Activated CD4-positive, alpha-beta T cell treated with anti-CD3 and anti-CD28 coated beads, Interleukin-10, Interleukin-2, amounts not matched to agents 100 ng/mL and 50 ng/mL, durations not matched to agents 16 hours and 8 hours (primary cell): ENCODE data around the gene TRPM3.
A peak's percentile ranks its signal among the peaks of the same experiment; 100 is the strongest.

Source experiments
- DNase-seq: peaks from one replicate; pipeline ENCODE4 v3.0.0-alpha.2; 2020

Gene TRPM3

DNA sequence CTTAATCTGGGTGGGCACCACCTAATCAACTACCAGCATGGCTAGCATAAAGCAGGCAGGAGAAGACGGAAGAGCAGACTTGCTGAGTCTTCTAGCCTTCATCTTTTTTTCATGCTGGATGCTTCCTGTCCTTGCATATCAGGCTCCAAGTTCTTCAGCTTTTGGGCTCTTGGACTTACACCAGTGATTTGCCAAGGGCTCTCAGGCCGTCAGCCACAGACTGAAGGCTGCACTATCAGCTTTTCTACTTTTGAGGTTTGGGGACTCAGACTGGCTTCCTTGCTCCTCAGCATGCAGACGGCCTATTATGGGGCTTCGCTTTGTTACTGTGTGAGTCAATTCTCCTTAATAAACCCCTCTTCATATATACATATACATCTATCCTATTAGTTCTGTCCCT lies 180.2 kb downstream of the TRPM3 start:
- DNase-seq = no peak

DNA sequence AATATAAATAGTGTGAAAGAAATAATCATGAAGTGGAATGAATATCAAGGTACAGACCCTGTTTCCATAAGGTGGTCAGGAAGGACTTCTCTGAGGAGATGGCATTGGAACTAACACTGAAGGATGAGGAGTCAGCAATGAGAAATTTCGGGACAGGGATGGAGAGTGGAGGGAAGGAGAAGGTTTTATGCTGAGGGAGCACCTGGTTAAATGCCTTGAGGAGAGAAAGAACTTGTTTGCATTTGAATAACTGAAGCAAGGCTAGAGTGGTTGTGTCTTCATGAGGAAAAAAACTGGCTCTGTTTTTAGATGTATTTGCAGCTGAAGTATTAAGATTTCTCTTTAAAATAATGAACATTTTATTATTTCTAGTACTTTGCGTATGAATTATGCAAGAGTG lies 180.8 kb downstream of the TRPM3 start:
- no peak for DNase-seq

DNA sequence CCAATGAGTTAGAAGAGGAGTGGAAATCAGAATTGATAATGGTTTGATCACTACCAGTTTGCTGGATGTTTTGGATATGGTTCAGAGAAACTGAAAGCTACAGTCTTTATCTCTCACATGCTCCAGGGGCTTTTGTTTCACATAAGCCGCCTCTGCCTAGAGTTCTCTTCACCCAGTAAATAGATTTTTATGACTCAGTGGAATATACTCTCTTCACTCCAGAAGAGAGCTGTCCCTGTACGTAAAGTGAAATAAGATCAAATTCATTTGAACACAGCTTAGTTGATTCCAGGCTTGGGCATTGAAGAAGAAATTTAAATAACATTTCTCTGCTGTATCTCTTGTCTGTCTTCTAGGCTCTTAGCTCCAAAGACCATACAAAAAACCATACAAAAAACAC lies 184.9 kb downstream of the TRPM3 start:
- no peak for DNase-seq

DNA sequence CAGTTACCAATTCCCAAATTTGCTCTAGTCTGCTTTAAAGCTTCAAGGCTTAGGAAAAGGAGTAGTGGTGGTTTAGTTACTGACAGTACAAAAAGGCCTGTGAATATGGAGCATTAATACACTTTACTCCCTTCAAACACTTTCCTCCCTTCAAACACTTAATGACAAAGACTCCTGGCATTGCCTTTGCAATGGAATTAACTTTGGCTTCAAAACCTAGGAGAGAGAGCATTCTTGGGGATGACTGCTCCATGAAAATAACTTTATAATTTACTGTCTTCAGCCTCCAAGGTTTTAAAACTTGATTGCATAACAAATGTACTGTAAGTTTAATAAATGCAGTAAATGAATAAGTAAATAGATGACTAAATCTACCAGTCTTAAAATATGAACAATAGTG lies 185.6 kb downstream of the TRPM3 start:
- DNase-seq = no peak

DNA sequence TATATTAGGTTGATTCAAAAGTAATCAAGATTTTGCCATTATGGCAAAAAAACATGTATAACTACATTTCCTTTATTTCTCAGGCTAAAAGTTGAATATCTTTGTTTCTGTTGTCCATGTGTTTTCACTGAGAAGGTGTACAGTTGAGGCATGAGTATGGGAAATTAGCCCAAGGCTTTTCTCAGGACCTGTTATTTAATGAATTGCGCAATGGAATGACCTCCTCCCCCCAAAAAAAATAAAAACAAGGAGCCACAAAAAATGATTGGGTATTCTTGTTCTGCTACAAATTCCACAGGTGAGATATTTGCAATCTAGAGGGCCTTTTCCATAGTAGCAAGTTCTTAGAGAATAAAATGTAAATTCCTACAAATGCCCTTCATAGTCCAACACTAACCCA lies 186.8 kb downstream of the TRPM3 start:
- DNase-seq = no peak

DNA sequence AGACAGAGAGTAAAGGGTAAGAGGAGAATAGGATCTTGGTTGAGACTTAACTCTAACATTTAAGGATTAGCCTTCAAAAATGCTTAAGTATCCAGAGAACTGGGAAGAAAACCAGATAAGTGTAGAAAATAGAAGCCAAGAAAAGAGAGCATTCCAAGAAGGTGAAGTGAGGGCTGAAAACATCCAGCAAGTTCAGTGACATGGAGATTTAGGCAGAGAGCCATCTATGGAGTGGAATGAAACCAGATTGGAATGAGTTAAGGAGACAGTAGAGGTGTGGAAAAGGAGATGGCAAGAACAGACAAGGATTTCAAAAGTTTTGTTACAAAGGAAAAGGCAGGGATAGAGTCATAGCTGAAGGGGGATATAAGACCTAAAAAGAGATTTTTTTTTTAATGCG lies 188.1 kb downstream of the TRPM3 start:
- no peak for DNase-seq

DNA sequence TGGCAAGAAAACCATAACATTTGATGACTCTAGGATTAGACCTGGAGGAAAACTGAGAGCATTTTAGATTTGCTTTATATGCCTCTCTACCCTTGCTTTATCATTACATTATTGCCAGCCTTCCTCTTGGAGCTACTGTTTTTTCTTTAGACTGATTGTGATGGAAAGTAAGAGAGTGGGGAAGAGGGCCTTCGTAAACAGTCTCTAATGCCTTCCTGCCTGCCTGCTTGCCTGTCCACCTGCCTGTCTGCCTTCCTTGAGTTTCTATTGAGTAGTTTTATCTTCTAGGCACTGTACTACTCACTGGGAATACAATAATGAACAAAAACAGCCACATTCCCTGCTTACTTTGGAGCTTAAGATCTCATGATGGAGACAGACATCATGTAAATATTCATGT lies 189.3 kb downstream of the TRPM3 start:
- DNase-seq = no peak

DNA sequence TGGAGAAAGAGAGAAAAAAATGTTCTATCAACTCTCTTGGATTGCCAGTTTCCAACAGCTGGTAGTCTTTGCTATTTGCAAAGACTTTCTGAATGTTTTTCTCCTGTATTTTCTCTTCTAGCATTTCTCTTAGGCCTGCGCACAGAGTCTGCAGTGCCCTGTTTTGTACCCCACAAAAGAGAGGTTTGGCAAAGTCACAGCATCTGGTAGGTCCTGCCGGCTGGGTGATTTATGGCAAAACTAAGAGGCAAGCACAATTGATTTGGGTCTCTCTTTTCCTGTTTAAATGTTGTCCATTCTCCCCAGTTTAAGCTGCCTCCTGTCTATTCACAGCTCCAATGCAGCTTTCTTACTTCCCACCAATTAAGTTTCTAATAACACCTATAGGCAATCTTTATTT lies 193.9 kb downstream of the TRPM3 start:
- no peak for DNase-seq

DNA sequence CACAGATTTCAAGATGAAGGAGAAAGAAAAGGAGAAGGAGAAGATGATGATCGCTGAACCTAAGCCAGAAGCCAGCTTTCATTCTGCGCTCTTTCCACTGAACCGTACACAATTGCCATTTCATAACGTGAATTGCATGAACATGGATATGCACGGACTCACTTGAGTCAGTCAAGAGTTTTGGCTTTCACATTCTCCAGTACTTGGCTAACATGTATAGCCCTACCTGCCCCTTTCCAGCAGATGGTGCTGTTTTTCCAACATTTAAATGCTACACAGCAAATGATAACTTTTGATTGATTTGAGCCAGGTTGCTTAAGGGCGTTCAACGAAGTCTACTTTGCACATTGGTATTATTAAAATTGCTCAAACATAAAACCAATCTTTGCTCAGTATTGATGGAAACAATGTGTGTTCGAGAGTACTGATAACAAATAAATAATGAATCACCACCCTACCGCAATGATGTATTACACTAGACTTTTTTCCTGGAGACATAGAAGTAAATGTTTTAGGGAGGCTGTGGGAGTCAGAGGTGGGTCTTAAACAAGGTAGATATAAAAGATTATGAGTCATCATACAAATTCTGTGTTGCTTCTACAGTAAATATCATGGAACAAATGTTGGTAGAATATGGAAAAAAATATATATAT lies 196.4 kb downstream of the TRPM3 start:
- DNase-seq = peak; percentile 49

DNA sequence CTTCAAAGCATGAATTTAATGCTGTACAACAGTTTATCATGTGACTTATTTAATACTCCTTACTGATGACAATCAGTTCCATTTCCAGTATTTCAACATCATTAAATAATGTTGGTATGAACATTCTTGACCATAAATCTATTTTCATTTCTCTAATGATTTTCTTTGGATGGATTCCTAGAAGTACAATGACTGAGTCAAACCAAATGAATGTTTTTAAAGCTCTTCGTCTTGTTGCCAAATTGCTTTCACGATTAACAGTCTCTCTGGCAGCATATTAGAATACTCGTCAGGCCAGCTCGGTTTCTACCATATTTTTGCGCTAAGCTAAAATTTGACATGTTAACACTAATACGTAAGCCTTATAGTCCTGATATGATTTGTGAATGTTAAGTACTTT lies 197.0 kb downstream of the TRPM3 start:
- DNase-seq = no peak

DNA sequence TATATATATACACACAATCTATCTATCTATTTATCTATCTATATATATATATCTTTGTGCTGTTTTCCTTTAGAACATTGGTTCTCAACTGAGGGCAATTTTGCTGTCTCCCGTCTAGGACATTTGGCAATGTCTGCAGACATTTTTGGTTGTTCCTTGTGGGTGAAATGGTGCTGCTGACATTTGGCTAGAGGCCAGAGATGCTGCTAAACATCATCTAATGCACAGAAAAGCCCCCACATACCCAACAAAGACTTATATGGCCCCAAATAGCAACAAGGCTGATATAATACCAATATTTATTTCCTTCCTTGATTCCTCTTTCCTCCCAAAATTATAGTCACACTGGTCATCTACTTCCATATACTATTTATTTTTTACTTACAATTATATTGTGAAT lies 197.5 kb downstream of the TRPM3 start:
- DNase-seq = no peak

DNA sequence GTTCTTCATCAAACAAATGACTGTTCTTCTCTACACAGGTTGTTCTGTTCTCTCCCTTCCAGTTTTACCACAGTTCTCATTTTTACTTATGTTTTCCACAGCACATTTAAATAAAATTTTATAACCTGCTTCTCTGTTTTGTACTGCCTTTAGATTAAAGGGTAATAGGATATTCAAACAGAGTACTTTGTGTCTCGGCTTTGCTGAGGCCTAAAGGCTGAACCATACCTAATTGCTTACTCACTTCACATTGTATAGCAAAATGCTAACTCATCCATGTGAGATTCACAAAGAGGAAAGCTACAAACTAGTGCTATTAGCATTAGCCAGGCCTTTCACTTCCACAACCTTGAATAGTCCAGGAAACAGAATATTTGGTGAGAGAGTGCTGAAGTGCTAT lies 200.3 kb downstream of the TRPM3 start:
- no peak for DNase-seq

DNA sequence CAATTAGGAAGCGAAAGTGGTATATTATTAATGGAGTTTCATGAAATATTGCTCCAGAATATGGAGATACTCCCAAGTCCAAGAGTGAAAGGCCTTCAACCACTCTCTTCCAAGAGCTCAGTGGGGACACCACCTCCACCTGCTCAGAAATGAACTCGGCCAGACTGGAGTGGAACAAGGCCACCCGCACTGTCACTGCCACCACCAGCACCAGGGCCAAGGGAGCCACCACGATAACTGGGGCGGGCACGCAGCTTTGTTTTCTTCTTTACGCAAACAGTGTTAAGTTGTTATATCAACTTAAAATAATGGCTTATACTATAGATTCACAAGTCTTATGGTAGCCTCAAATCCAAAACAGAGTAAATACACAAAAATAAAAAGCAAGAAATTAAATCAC lies 204.1 kb downstream of the TRPM3 start:
- no peak for DNase-seq

DNA sequence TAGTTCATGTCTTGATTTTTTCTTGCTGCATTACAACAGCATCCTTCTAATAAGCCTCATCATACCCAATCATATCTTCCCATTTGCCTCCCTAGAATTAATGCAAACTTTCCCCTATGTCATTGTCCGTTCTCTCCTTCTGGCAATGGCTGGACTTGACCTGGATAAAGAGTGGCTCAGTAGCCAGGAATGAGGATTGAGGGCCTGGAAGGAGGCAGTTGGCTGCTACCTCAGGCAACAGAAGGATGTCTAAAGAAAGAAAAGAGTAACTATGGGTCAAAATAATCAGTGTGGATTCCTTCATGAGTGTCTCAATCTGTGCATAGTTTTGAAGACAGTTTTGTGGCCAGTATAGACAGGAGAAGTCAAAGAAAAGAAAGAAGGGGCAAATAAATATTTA lies 209.6 kb downstream of the TRPM3 start:
- no peak for DNase-seq

DNA sequence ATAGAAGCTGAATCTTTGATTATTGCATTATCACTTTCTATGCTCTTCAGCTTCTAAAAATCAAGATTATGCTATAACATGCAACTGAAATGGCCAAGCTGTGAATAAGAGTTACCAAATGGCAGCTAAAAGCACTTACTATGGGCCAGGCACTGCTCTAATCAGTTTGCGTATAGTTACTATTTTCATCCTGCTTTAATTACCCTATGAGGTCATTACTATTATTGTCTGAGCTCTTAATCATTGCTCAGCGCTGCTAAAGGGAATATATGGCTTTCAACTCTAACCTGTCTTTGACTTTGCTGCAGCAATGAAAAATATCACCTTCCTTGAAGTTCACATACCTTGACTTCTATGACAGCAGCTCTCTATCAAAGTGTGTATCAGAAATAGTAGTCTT lies 210.8 kb downstream of the TRPM3 start:
- DNase-seq = no peak

DNA sequence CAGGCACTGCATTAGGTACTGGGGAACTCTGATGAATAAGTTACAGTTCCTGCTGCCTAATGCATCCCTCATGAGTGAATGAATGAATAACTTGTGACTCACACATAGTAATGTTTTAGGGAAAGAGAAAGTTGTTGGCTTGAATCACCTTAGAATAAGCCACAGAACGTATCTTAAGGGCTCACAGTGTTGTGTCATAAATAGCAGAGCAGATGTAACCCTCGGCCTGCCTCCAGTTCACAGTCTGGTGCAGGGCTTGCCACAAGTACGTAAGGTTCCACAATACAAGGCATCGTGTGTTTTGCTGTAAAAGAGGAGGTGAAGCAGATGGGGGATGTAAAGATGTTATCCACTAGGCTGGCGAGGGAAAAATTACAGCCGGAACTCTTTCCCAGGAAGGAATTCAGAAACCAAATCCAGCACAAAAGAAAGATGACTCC lies 218.7 kb downstream of the TRPM3 start:
- no peak for DNase-seq

DNA sequence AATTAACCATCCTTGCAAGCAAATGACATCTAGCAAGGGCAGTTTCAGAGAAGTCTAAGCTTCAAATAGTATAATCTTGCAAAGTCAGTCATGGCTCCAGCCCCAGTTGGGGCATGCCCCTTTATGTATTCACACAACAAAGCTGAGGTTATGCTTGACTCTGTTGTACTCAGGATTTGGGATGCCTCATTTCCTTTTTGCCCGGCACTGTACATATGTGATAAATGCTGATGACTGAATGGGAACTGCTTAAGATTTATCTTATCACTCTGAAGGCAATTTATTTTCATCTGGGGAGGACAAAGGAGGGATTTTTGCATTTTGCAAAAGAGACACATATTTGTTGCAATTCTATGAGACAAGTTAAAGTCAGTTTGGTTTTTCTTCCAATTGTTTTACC lies 219.2 kb downstream of the TRPM3 start:
- DNase-seq = no peak

DNA sequence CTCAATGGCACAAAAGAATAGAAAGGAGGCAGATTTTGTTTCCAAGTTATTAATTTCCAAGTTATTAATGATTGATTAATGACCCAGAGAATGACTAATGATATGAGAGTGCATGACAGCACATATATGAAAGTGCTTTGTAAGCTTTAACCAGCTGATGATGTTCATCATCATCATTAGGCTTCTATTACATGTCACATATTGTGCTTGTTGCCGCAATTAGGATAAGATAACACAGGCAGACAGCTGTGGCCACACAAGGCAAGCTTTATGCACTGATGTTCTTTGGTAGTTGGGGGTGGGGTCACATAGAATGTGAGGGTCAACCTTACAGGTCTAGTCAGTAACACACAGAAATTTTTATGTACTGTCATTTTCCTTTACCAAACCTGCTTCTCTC lies 219.7 kb downstream of the TRPM3 start:
- DNase-seq = no peak

DNA sequence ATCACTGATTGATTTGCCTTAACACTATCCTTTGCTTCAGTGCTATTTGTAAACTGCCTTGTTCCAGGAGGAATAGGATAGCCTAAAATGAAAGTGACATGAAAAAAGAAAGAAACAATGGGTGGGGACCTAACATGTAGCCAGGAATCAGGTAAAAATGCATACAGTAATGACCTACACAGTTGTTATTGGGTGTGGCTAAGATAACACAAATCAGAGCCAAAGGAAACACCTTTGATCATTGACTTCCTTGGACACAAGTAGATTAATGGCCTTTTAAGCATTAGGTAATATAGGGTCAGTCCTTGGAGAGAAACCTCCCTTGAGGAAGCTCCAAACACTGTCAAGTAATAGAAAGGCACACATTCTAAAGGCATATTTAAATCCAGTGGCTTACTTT lies 220.4 kb downstream of the TRPM3 start:
- DNase-seq = no peak

DNA sequence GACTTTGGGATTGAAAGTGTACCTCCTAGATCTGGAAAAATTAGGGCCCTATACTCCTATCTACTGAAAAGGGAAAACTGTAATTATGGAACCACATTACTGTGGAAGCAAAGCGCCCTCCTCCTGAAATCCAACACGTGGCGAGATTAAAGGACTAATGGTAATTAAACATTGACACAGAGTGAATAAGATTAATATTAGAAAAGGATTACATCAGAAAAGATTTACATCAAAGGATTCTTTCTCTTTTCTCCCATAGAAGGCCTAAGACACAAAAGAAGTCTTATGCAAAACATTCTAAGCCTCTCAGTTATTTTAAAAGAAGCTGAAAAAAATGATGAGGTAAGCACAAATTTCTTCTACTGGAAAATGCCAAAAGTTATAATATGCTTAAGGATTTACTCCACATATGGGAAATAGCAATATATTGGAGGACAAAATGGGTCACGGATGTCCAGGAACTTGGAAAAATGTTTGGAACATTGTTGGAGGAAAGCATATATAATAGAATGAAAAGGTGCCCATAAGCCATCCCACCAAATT lies 227.8 kb downstream of the TRPM3 start:
- no peak for DNase-seq

DNA sequence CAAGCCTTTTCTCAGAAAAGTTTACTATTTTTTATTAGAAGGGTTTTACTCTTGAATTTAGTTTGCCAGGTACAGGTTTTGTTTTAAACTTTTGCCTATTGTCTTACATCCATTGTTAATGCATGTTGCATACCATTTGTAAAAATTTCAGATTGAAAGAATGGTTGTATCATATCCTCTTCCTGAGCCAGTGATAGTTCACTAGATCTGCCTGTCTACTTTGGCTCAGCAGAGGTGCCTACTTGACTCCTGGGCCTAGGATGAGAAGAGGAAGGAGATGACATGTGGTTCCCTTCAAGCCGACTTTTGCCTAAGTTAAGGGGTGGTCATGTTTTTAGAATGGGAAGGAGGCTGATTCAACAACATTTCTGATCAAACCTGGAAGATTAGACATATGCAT lies 232.9 kb downstream of the TRPM3 start:
- no peak for DNase-seq

DNA sequence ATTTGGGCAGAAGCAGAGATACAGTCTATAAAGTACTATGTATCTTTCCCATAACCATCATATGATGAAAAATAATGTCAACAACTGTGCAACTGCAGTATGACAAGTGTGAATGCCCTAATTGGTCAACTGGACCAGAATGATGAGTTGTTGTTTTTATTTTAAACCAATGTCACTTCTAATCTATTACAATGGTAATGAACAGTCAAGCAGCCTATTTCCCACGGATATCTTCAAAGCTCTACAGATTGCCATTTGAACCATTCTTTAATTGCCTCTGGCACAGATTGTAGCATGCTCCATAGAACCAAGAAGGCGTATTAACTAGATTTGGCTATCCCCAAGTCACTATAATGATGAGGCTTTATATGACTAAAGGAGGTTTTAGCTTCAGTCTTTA lies 233.6 kb downstream of the TRPM3 start:
- DNase-seq = no peak

DNA sequence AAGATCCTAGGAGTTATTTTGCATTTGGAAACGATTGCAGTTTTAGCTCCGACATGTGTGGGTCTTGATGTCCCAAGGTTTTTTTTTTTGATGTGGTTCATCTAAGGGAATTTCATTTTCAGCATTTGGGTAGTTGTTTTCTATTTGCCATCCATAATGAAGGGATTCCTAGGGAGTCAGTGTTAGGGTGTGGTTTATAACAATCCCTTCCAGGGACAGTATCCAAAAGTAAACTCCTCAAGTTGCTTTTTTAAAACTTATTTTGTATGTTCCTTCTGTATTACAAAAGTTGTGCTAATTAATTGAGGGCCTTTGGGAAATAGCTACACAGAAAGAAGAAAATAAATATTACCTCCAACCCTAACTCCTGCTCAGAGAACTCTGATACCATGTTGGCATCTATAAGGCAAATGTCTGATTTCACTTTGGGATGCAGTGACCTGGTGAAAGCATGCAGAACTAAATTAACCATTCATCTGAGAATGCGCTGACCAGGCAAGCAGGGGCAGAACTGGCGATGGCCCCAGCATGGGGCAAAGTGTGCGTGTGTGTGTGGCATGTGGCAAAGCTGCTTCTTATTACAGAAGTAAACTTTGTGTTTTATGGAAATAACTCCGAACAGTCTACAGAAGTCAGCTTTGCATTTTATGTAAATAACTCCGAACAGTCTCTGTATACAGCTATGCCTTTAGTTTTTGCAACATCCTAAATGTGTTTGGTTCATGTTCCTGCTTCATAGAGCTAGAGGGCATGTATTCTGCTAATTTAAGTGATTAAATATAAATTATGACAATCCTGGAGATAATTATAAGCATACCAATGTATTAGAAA lies 237.2 kb downstream of the TRPM3 start:
- DNase-seq = no peak

DNA sequence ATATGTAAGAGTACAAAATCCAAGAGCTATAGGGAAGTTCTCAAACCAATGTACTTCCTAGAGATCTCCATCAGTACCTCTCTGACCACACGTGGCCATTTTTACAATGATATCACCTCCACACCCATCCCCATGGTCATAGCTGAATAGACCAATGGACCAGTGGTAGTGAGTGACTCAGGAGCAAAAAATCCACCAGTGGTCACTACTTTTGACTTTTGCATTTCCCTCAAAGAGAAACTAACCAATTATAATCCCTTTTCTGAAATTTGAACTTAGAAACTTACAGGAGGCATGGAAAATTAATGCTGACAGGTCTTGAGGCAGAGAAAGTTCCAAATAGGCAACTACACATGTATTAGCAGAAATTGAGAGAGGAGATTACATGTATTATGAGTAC lies 238.4 kb downstream of the TRPM3 start:
- no peak for DNase-seq

DNA sequence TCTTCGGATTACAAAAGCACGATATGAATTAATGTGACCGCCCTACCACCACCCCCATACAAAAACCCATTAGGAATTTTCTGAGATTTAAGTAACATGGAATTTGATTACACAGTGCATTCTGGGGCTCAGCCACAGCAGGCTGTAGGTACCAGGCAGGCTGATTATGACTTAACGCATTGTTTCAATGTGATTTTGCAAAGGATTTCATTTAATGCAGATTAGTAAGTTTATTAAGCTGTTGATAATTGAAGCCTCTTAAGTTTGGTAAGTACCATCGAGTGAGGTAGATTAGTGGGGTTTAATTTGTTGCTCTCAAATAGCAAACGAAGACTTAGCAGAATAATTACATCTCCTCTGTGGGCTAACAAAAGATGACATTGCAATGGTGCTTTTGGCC lies 240.1 kb downstream of the TRPM3 start:
- DNase-seq = no peak
